Measurements from ENCODE around the gene NACAD.

NACAD gene

GRCh38 chr7:45074528-45075354, 14.0 kb downstream of the NACAD start:
- no peak for DNase-seq (ENCODE audit: low spot score)

GRCh38 chr7:45073786-45074527, 14.8 kb downstream of the NACAD start:
- DNase-seq (ENCODE audit: low spot score): no peak

- DNase-seq (ENCODE audit: low spot score): no peak
Measured at GRCh38 chr7:45073031-45073785, 15.6 kb downstream of the NACAD start.

GRCh38 chr7:45072131-45073030, 16.4 kb downstream of the NACAD start:
- no peak for DNase-seq (ENCODE audit: low spot score)

GRCh38 chr7:45071528-45071927, 17.2 kb downstream of the NACAD start:
- no peak for DNase-seq (ENCODE audit: low spot score)

DNA sequence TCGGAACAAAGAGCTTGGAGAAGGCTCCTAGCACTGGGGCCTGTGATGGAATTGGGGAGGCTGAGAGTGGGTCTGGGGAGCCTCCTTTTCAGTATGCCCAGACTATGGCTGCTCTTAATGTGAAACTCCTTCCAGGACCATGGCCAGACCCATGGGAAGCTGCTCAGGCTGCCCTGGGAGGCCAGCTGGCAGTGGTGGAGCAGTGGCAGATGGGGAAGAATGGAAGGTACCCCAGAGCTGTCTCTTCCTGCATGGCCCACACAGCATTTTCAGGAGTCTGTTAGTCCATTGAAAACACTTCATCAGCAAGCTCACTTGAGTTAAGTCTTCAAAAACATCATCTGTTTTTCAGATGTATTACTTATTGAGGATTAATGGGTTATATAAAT, 18.5 kb downstream of the NACAD start:
- DNase-seq (ENCODE audit: low spot score): no peak

GRCh38 chr7:45069444-45070253, 19.1 kb downstream of the NACAD start:
- DNase-seq (ENCODE audit: low spot score): no peak

DNA sequence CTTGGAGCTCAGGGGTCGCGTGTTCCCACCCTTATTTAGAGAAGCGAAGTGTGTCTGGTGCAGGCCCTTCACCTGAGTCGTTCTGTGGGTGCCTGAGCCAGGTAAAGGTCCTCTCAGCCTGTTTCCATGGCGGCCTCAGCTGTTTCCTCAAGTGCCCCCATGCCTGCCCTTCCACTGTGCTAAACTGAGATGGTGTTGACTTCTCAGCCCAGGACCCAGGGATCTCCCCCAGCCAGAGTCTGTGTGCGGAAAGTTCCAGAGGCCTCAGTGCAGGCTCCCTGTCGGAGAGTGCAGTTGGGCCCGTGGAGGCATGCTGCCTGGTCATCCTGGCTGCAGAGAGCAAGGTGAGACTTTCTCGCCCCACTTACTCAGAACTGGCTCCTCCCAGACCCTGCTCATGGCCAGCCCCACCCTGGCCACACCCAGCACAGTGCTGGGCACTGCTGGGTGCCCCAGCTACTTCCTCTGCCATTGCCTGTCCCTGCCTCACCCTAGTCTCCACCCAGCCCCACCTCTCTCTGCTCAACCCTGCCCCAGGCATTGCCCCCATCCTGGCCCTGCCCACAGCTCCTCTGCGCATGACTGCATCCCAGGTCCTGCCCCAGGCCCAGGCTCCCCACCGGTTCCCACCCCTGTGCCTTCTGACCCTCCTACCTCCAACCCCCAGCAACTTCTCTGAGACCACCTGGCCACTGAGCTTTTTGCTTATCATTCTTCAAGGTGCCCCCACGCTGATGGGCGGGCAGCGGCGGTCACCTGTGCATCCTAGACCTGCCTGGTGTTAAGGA, 20.3 kb downstream of the NACAD start:
- DNase-seq (ENCODE audit: low spot score): no peak

GRCh38 chr7:45067582-45067981, 21.2 kb downstream of the NACAD start:
- no peak for DNase-seq (ENCODE audit: low spot score)

- DNase-seq (ENCODE audit: low spot score): no peak
Measured at GRCh38 chr7:45066409-45066808, 22.4 kb downstream of the NACAD start.

DNA sequence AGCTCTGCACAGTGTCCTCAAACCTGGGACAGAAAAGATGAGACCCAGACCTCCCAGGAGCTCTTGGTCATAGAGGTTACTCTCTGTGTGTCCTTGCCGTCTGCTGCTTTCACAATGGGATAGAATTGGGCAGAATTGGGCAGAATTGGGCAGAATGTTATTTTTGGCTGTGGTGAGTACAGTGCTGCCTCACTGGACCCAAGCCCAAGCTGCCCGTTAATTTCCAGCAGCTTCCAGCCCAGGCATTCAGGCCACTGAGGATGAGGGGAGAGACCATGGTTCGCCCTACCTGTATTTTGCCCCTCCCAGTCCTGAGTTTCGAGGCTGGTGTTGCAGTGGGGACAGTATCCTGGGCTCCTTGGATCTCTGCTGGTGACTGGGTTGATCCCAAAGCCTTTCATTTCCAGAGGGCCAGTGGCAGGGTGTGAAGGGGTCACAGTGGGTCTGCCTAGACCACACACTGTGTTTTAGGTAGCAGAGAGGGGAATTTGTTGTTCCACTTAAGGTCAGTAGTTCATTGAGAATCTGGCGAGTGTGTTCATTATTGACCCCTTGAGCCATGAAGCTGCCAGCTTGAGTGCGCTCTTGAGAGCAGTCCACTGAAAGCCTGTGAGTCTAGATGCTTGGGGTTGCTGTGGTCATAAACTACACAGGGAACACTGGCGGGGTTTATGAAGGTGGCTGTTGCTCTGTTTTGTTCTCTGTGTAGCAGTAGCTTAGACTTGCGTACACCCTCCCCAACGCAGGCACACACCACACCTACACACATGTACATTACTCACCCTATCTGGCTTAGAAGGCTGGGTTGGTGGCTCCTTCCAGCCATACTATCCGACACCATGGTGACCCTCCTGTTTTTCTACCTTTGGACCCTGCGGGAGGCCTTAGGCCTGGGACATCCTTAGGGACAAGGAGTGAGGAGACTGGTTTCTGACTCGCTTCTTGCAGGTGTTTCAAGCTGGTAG, 23.5 kb downstream of the NACAD start:
- no peak for DNase-seq (ENCODE audit: low spot score)

DNA sequence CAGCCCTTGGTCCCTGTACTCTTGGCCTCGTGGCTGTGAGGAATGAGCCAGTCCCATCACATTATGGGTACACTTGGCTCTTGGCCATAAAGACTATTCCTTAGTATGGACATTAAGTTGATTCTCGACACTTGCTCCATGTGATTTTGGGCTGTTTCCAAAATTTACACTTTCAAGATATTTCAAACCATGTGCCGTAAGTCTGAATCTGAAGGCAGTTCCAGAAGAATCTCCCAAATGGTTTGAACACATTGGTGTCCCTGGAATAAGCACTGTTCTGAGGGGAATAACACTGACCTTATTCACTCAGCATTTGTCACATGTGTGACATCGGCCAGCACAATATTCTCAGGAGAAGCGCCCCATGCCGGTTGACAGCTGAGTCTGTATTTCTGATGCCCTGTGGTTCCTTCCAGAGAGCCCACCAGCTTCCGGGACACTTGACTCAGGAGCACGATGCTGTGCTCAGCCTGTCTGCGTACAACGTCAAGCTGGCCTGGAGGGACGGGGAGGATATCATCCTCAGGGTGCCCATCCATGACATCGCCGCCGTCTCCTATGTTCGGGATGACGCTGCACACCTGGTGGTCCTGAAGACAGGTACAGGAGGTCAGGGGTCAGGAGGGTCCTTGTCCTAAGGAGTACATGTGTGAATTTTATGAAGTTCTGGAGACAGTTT, 24.6 kb downstream of the NACAD start:
- DNase-seq (ENCODE audit: low spot score): no peak

GRCh38 chr7:45061806-45062425, 26.9 kb downstream of the NACAD start:
- DNase-seq (ENCODE audit: low spot score): no peak

- DNase-seq (ENCODE audit: low spot score): no peak
Measured at GRCh38 chr7:45061352-45061751, 27.4 kb downstream of the NACAD start.

DNA sequence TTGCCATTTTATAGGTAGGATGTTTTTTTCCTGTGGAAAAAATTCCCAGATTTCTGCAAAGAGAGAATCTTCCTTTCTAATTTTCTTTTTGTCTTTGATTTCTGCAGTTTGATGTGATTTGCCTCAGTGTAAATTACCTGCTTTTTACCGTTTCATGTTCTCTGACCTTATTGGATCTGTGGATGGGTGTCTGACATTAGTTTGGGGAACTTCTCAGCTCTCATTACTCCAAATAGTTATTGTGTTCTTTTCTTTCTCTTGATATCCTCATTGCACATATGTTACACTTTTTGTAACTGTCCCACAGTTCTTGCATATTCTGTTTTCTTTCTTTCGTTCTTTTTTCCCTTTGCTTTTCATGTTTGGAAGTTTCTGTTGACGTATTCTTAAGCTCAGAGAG, 28.5 kb downstream of the NACAD start:
- no peak for DNase-seq (ENCODE audit: low spot score)

DNA sequence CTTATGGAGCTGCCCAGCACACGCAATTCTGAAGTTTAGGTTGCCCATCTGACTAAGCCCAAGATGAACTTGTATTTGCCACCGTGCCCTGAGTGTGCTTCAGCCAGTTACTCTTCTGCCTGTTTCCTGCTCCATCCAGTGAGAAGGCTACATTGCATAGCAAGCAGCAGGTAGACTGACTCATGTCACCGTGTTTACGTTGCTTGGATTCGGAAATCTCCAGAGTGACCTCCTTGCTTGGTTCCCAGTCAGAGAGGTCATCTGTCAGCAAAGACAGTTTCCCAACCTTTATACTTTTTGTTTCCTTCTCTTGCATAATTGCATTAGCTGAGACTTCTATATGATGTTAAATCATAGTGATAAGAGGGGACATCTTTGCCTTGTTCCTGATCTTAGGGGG, 30.9 kb downstream of the NACAD start:
- DNase-seq (ENCODE audit: low spot score): no peak

DNA sequence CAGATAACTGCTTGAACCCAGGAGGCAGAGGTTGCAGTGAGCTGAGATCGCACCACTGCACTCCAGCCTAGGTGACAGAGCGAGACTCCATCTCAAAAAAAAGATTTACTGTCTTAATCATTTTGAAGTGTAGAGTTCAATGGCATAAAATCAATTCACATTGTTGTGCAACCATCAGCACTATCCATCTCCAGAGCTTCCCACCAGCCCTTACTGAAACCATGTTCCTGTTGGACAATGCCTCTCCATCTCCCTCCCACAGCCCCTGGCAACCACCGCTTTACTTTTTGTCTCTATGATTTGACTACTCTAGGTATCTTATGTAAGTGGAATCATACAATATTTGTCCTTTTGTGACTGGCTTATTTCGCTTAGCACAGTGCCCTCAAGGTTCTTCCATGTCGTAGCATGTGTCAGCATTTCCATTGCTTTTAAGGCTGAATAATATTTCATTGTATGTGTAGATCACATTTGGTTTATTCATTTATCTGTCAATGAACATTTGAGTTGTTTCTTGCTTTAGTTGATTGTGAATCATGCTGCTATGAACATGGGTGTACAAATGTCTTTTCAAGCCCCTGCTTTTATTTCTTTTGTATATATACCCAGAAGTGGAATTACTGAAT, 33.1 kb downstream of the NACAD start:
- DNase-seq (ENCODE audit: low spot score): no peak
